Esophagus squamous epithelium (tissue), 4 donors: ENCODE measurements around the gene USP20.

ENCODE experiments used
- POLR2A ChIP-seq, 4 donors: fragments of 450-650 bp; IDR thresholded peaks; one replicate each; pipeline ENCODE4 v1.6.1; 2017; ENCODE audit warnings: antibody characterized with exemption in 4 of 4, mild to moderate bottlenecking in 4 of 4, moderate library complexity in 3 of 4
- TF ChIP-seq, protein P1 (sequence below), 6 experiments: fragments of 450-650 bp in 4 of 6; fragments of 200-600 bp in 2 of 6; sonication (generic) in 2 of 6; IDR thresholded peaks; one replicate each; pipeline ENCODE4 v1.5.1; 2016 to 2019; ENCODE audit warnings: antibody characterized with exemption in 6 of 6, mild to moderate bottlenecking in 4 of 6, moderate library complexity in 4 of 6

DNA sequence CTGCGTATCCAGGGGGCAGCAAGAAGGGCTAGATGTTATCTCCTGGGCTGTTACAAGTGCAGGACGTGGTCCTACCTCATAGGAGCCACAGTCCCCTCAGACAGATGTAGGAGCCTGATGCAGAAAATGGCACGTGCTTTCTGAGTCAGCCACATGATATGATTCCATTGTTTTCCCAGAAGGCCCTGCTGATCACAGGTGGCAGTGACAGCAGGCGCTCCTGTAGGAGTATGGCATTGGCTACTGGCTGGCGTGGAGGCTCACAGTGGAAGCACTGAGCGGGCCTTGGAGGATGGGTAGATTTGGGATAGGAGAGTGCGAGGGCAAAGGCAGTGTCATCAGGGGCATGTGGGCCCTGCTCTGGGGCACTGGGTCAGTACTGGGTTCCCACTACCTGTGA, 21.9 kb downstream of the USP20 start:
- no peak for TF ChIP-seq POLR2A (IDR thresholded peaks at IDR 0.05)
- TF ChIP-seq, protein P1, sequence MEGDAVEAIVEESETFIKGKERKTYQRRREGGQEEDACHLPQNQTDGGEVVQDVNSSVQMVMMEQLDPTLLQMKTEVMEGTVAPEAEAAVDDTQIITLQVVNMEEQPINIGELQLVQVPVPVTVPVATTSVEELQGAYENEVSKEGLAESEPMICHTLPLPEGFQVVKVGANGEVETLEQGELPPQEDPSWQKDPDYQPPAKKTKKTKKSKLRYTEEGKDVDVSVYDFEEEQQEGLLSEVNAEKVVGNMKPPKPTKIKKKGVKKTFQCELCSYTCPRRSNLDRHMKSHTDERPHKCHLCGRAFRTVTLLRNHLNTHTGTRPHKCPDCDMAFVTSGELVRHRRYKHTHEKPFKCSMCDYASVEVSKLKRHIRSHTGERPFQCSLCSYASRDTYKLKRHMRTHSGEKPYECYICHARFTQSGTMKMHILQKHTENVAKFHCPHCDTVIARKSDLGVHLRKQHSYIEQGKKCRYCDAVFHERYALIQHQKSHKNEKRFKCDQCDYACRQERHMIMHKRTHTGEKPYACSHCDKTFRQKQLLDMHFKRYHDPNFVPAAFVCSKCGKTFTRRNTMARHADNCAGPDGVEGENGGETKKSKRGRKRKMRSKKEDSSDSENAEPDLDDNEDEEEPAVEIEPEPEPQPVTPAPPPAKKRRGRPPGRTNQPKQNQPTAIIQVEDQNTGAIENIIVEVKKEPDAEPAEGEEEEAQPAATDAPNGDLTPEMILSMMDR (IDR thresholded peaks at IDR 0.05) = no peak
